Mesendoderm (in vitro differentiated cells): Measurements from ENCODE around the gene CMTM8.

Experiments used
- DNase-seq: peaks from one replicate; pipeline ENCODE4 v3.0.0; 2013
- H2AK5ac ChIP-seq: 2 replicates; pipeline ENCODE4 v1.6.1; 2013; ENCODE audit warnings: low read length, inconsistent platforms
- H2BK120ac ChIP-seq: 2 replicates; pipeline ENCODE4 v1.6.1; 2013; ENCODE audit warnings: low read depth, mild to moderate bottlenecking, low read length, moderate library complexity, mixed read lengths
- H2BK15ac ChIP-seq: replicated peaks from 2 replicates; pipeline ENCODE4 v1.6.1; 2013; ENCODE audit warnings: low read depth, mild to moderate bottlenecking, moderate library complexity
- H2BK5ac ChIP-seq: 2 replicates; pipeline ENCODE4 v1.6.1; 2013; ENCODE audit warnings: low read length, inconsistent platforms
- H3K18ac ChIP-seq: 2 replicates; pipeline ENCODE4 v1.6.1; 2013; ENCODE audit warnings: mild to moderate bottlenecking, low read length, mixed read lengths
- H3K23ac ChIP-seq: one replicate; pipeline ENCODE4 v1.6.1; 2013; ENCODE audit warnings: low read length
- H3K27ac ChIP-seq: 2 replicates; pipeline ENCODE4 v1.5.1; 2013; ENCODE audit warnings: low read depth, mild to moderate bottlenecking, inconsistent platforms, low read length, moderate library complexity
- H3K27me3 ChIP-seq: 2 replicates; pipeline ENCODE4 v1.6.1; 2013; ENCODE audit warnings: low read length, control low read depth, mild to moderate bottlenecking, inconsistent platforms; ENCODE audit not compliant: insufficient read depth, poor library complexity
- H3K36me3 ChIP-seq: 2 replicates; pipeline ENCODE4 v1.6.1; 2013; ENCODE audit warnings: low read length, inconsistent platforms; ENCODE audit not compliant: control insufficient read depth, insufficient read depth
- H3K4ac ChIP-seq: one replicate; pipeline ENCODE4 v1.6.1; 2013; ENCODE audit warnings: low read depth, mild to moderate bottlenecking, low read length, moderate library complexity
- H3K4me1 ChIP-seq: 2 replicates; pipeline ENCODE4 v1.6.1; 2013; ENCODE audit warnings: low read depth, low read length, inconsistent platforms; ENCODE audit not compliant: control insufficient read depth
- H3K4me2 ChIP-seq: 2 replicates; pipeline ENCODE4 v1.6.1; 2013; ENCODE audit warnings: low read length
- H3K4me3 ChIP-seq: 2 replicates; pipeline ENCODE4 v1.5.1; 2013; ENCODE audit warnings: mild to moderate bottlenecking, low read length
- H3K56ac ChIP-seq: one replicate; pipeline ENCODE4 v1.6.1; 2013; ENCODE audit warnings: low read length
- H3K79me1 ChIP-seq: 2 replicates; pipeline ENCODE4 v1.6.1; 2013; ENCODE audit warnings: low read length, inconsistent platforms
- H3K79me2 ChIP-seq: 2 replicates; pipeline ENCODE4 v1.6.1; 2013; ENCODE audit warnings: mild to moderate bottlenecking, low read length; ENCODE audit not compliant: control insufficient read depth, insufficient read depth
- H3K9ac ChIP-seq: 2 replicates; pipeline ENCODE4 v1.6.1; 2013; ENCODE audit warnings: low read length, inconsistent platforms
- H4K5ac ChIP-seq: one replicate; pipeline ENCODE4 v1.6.1; 2013; ENCODE audit warnings: low read length
- H4K8ac ChIP-seq: one replicate; pipeline ENCODE4 v1.6.1; 2013; ENCODE audit warnings: low read depth, mild to moderate bottlenecking, control low read depth, low read length, moderate library complexity
- WGBS: extraction: QIAGEN DNeasy Blood & Tissue Kit; methylation state at CpG from one replicate; pipeline ENCODE4 v1.1.7; 2013; ENCODE audit warnings: low lambda C conversion rate, missing lambda C conversion rate; ENCODE audit not compliant: insufficient coverage; ENCODE audit errors: extremely low coverage; 5-methylcytosine and 5-hydroxymethylcytosine counted together

Gene CMTM8

DNA sequence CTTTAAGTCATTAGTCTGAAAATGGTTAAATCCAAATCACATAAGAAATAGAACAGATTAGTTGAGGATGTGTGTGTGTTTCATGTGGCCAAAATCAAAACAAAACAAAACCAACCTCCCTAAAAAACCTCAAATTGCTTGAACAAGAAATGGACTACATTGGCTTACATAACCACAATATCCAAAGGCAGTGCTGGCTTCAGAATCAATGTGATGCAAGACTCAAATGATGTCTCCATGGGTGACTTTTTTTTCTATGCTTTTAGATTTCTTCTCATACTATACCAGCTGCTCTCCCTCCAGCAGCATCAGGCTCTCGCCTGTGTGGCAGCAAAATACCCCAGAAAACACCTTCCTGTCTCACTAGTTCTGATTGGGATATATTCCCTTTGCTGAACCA, 36.0 kb upstream of the CMTM8 start:
- H3K27me3 ChIP-seq = no peaks in the 10 kb centered on the region
- H2BK15ac ChIP-seq = no peak overlapping the region
- no peak overlapping the region for H3K4ac ChIP-seq
- no peak overlapping the region for H3K18ac ChIP-seq
- no peak overlapping the region for H3K4me3 ChIP-seq
- no peaks in the 10 kb centered on the region for H3K36me3 ChIP-seq
- no CpG with 5 or more reads among the region's 1 CpG for WGBS
- H2BK5ac ChIP-seq = no peak overlapping the region
- no peak overlapping the region for H3K4me2 ChIP-seq
- no peak overlapping the region for H3K27ac ChIP-seq
- H3K79me2 ChIP-seq = no peaks in the 10 kb centered on the region
- no peak for DNase-seq
- no peak overlapping the region for H3K9ac ChIP-seq
- no peak overlapping the region for H3K56ac ChIP-seq
- no peak overlapping the region for H3K23ac ChIP-seq
- H3K79me1 ChIP-seq = no peaks in the 10 kb centered on the region
- H4K8ac ChIP-seq = no peak overlapping the region
- H2BK120ac ChIP-seq = no peak overlapping the region
- H3K4me1 ChIP-seq = no peaks in the 10 kb centered on the region
- H4K5ac ChIP-seq = no peak overlapping the region
- no peak overlapping the region for H2AK5ac ChIP-seq

- Histone ChIP-seq H2BK120ac (no peak overlapping the region), H3K79me2 (no peaks in the 10 kb centered on the region), H2BK15ac (no peak overlapping the region), H3K4me2 (no peak overlapping the region), H3K18ac (no peak overlapping the region), H2BK5ac (no peak overlapping the region), H3K4me1 (no peaks in the 10 kb centered on the region), H2AK5ac (no peak overlapping the region), H3K27me3 (no peaks in the 10 kb centered on the region), H4K5ac (no peak overlapping the region), H3K27ac (no peak overlapping the region), H3K4ac (no peak overlapping the region), H3K9ac (no peak overlapping the region), H3K4me3 (no peak overlapping the region), H3K36me3 (no peaks in the 10 kb centered on the region), H3K23ac (no peak overlapping the region), H4K8ac (no peak overlapping the region), H3K56ac (no peak overlapping the region), H3K79me1 (no peaks in the 10 kb centered on the region)
- no peak for DNase-seq
These were observed 34.6 kb upstream of the CMTM8 start for GRCh38 chr3:32203854-32204253.

DNA sequence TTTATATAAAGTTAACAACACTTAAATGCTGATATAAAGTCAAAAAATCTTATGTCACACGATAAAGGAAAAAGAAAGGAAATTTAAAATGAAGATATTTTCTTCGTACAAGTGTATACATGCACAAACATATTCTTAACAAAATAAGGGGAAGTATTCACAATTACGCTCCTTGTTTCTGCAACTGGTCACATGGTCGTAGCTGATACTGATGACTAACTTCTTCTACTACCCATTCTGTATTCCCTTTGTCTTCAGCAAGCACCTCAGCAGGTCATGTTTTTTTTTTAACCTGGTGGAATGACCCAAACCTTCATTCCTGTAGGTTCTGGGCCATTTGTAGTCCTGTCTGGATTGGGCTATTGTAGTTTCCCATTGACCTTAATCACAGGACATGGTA, 30.0 kb upstream of the CMTM8 start:
- H3K18ac ChIP-seq = no peak overlapping the region
- H3K23ac ChIP-seq = no peak overlapping the region
- no CpG with 5 or more reads among the region's 4 CpGs for WGBS

DNA sequence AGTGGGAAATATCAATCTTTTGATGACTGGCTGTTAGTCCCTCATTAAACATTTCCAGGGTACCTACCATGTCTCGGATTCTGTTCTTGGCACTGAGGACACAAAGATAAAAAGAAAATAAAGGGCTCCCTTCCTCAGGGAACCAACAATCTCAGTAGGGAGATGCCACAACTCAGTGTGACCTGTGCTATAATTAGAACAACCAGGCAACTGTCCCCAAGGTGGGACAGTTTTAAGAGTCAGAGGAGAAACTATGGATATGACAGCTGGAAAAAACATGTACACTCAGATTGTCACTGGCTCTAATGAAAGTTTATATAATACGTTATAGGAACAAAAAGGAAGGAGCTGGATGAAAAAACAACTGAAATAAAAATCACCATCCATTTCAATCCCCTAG, 23.3 kb upstream of the CMTM8 start:
- Histone ChIP-seq H3K79me2 (no peaks in the 10 kb centered on the region), H2AK5ac (no peak overlapping the region), H3K23ac (no peak overlapping the region), H3K4me1 (no peaks in the 10 kb centered on the region), H3K4me2 (no peak overlapping the region), H4K5ac (no peak overlapping the region), H3K4ac (no peak overlapping the region), H4K8ac (no peak overlapping the region), H3K27me3 (no peaks in the 10 kb centered on the region), H2BK5ac (no peak overlapping the region), H3K18ac (no peak overlapping the region), H3K56ac (no peak overlapping the region), H2BK15ac (no peak overlapping the region), H3K36me3 (no peaks in the 10 kb centered on the region), H3K27ac (no peak overlapping the region), H3K9ac (no peak overlapping the region), H2BK120ac (no peak overlapping the region), H3K79me1 (no peaks in the 10 kb centered on the region), H3K4me3 (no peak overlapping the region)
- no CpG with 5 or more reads among the region's 2 CpGs for WGBS
- no peak for DNase-seq

More for the DNA sequence above, 30.0 kb upstream of the CMTM8 start:
- Histone ChIP-seq H3K4ac (no peak overlapping the region), H4K8ac (no peak overlapping the region), H3K56ac (no peak overlapping the region), H3K79me1 (no peaks in the 10 kb centered on the region), H3K36me3 (no peaks in the 10 kb centered on the region), H2BK15ac (no peak overlapping the region), H2BK5ac (no peak overlapping the region), H3K27me3 (no peaks in the 10 kb centered on the region), H3K27ac (no peak overlapping the region), H3K9ac (no peak overlapping the region), H2AK5ac (no peak overlapping the region), H3K4me2 (no peak overlapping the region), H2BK120ac (no peak overlapping the region), H4K5ac (no peak overlapping the region), H3K79me2 (no peaks in the 10 kb centered on the region), H3K4me3 (no peak overlapping the region), H3K4me1 (no peaks in the 10 kb centered on the region)
- DNase-seq = no peak

DNA sequence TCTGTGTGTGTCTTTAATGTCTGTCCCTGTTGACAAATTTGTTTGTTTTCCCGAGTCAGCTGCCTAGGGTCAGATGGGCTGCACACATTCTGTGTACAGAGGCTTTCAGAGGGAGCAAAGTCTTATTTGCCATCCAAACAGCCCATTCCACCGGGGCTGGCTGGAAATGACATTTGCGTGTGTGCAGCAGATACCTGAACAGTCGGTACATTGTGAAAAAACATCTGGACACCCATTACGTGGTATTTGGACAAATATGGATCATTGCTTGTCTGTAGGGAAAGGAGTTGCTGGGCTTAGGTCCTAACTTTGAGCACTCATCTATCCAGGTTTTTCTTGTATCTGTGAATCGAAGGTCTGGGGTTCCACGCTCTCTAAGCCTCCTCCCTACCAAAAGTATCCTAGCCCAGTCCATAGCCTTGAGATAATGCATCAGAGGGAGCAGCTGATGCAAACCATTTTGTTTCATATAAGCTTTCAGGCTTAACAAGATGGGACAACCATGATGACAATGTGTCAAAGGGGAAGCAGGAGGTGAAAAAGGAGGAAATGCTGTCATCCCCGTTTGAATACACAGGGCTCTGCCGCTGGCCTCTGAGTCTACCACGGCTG, 22.2 kb upstream of the CMTM8 start:
- Histone ChIP-seq H3K27me3 (no peaks in the 10 kb centered on the region), H3K79me1 (no peaks in the 10 kb centered on the region), H3K27ac (no peak overlapping the region), H3K4me3 (no peak overlapping the region), H2AK5ac (no peak overlapping the region), H4K8ac (no peak overlapping the region), H3K4me2 (no peak overlapping the region), H3K4me1 (no peaks in the 10 kb centered on the region), H3K23ac (no peak overlapping the region), H4K5ac (no peak overlapping the region), H3K9ac (no peak overlapping the region), H2BK5ac (no peak overlapping the region), H3K79me2 (no peaks in the 10 kb centered on the region), H3K36me3 (no peaks in the 10 kb centered on the region), H2BK120ac (no peak overlapping the region), H3K18ac (no peak overlapping the region), H3K4ac (no peak overlapping the region), H2BK15ac (no peak overlapping the region), H3K56ac (no peak overlapping the region)
- WGBS = no CpG with 5 or more reads among the region's 10 CpGs
- no peak for DNase-seq

DNA sequence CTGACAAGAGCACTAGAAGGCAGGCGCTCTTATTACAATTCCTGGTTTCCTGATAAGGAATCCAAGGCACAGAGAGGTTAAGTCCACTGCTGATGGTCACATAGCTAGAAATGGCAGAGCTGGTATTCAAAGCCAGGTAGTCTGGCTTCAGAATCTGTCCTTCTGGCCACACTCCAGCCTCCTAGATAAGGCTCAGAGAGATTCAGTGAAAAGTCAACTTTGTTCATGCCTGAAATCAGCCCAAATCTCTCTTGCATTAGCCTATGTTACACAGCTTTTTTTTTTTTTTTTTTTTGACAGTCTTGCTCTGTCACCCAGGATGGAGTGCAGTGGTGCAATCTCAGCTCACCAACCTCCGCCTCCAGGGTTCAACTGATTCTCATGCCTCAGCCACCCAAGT, 21.1 kb upstream of the CMTM8 start:
- H2BK5ac ChIP-seq = no peak overlapping the region
- H3K4me2 ChIP-seq = no peak overlapping the region
- no peak overlapping the region for H3K4me3 ChIP-seq
- no peak for DNase-seq
- no peaks in the 10 kb centered on the region for H3K79me2 ChIP-seq
- H3K4ac ChIP-seq = no peak overlapping the region
- H3K27ac ChIP-seq = no peak overlapping the region
- H2AK5ac ChIP-seq = no peak overlapping the region
- H3K36me3 ChIP-seq = no peaks in the 10 kb centered on the region
- H3K9ac ChIP-seq = no peak overlapping the region
- no peak overlapping the region for H4K5ac ChIP-seq
- WGBS = no CpG with 5 or more reads among the region's 2 CpGs
- no peaks in the 10 kb centered on the region for H3K79me1 ChIP-seq
- no peak overlapping the region for H2BK15ac ChIP-seq
- H3K18ac ChIP-seq = no peak overlapping the region
- H3K23ac ChIP-seq = no peak overlapping the region
- no peak overlapping the region for H2BK120ac ChIP-seq
- H4K8ac ChIP-seq = no peak overlapping the region
- no peak overlapping the region for H3K56ac ChIP-seq
- H3K27me3 ChIP-seq = no peaks in the 10 kb centered on the region
- H3K4me1 ChIP-seq = no peaks in the 10 kb centered on the region
